Renal pelvis (tissue), 4 donors: ENCODE measurements around the gene HEXIM2. TPM values are rescaled to one million over a fixed set of nuclear protein-coding genes. Genes with fewer than 3 reads are reported as not detected.

Source experiments
- DNase-seq: peaks from one replicate; pipeline ENCODE4 v3.0.0-alpha.2; 2013
- polyA plus RNA-seq, 3 donors: library from polyadenylated mRNA; unstranded; fragments of 120-200 nt; gene quantifications; one replicate each; pipeline ENCODE4 v1.2.1, GENCODE V29; 2013; ENCODE audit not compliant: insufficient read length in 3 of 3

The HEXIM2 gene
- polyA plus RNA-seq, 3 donors: 16.6 to 18.6 (median 17.1) TPM

DNA sequence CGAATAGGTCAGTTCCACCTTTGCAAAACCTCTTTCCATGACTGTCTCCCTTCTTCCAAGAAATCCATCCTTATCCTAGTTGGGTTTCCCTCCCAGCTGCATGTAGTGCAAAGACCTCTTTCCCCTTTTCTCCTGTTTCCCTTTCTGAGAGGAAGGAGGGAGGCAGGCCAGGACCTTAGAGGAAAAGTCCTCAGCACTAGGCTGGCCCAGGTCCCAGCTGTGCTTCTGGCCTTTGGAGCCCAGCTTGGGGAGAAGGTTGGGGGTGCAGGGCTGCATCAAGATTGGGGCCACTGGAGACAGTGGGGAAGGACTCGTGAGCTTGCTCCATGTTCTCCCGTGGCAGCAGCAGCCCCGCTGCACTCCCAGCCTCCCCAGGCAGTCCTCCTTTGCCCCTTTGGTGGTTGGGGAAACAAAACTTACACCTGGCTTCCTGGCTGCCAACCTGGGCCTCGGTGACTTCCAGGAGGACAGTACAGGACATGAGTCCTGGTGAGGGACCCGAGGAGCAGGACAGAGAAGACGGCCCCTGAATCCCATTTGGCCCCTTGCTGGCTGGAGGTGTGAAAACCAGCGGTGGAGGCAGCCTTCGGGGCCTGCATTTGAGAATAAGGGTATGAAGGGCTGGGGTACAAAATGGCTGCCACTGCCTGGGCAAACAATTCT lies 481 bp downstream of the HEXIM2 start:
- DNase-seq: no peak

DNA sequence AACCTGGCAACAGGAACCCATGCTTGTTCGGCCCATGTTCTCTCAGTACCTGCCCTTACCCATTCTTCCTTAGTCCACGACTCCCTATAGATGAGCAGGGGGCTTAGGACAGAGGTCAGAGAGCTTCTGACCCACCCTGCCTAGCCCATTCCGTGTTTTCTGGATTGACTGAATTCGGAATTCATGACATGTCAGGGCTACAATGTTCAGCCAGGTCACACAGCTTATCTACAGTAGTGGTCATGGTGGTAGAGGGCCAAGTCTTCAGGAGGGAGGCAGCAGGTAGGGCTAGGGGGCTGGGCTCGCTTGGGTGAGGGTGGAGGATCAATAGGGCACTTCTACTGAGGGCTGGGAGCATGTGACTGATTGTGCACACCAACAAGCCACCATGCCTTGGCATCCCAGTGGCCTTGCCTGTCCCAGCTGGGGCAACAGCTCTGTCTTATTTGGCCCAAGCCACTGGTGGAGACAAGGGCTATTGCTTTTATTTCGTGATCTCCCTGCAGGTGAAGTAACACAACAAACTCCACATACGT lies 3.1 kb downstream of the HEXIM2 start:
- no peak for DNase-seq

DNA sequence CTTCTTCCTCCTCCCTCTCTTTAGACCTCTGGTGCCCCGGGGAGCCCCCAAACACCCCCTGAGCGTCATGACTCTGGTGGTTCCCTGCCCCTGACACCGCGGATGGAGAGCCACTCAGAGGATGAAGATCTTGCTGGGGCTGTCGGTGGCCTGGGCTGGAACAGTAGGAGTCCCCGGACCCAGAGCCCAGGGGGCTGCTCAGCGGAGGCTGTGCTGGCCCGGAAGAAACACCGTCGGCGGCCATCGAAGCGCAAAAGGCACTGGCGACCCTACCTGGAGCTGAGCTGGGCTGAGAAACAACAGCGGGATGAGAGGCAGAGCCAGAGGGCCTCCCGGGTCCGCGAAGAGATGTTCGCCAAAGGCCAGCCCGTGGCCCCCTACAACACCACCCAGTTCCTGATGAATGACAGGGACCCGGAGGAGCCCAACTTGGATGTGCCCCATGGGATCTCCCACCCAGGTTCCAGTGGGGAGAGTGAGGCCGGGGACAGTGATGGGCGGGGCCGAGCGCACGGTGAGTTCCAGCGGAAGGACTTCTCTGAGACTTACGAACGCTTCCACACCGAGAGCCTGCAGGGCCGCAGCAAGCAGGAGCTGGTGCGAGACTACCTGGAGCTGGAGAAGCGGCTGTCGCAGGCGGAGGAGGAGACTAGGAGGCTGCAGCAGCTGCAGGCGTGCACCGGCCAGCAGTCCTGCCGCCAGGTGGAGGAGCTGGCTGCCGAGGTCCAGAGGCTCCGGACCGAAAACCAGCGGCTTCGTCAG lies 7.5 kb downstream of the HEXIM2 start:
- DNase-seq: no peak

GRCh38 chr17:45170280-45170930 lies 8.7 kb downstream of the HEXIM2 start:
- DNase-seq: no peak

DNA sequence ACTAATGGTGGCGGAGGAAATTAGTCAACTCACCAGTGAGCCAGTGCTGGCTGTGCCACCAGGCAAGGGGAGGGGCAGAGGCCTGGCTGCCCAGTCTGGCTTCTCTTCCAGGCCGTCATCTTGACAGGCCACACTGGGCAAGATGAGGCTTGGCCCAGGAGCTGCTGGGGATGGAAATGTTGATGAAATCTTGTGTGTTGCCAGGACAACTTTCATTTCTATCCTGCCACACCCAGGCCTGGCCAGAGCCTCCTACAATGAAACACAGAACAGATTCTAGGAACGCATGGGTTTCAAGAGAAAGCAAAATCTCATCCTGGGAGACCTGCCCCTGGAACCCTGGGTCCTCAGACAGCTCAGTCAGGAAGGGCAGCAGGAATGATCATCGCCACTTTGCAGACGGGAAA lies 9.3 kb downstream of the HEXIM2 start:
- no peak for DNase-seq

- no peak for DNase-seq
Observed at GRCh38 chr17:45171338-45172231, 9.9 kb downstream of the HEXIM2 start.

DNA sequence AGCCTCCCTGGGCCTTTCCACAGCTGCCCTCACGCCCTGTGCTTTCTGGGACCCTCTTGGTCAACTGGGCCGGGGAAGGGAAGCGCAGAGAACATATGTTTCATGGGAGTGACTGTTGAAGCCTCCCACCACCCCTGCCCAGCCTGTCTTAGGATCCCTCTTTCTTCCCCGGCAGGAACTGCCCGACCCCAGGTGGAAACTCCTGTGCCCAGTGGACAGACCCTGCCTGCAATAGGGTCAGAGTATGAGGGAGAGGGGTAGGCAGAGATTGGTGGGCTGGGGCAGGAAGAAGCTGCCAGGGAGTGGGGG lies 10.5 kb downstream of the HEXIM2 start:
- no peak for DNase-seq

GRCh38 chr17:45172541-45173286 lies 11.0 kb downstream of the HEXIM2 start:
- DNase-seq: peak; percentile 85

DNA sequence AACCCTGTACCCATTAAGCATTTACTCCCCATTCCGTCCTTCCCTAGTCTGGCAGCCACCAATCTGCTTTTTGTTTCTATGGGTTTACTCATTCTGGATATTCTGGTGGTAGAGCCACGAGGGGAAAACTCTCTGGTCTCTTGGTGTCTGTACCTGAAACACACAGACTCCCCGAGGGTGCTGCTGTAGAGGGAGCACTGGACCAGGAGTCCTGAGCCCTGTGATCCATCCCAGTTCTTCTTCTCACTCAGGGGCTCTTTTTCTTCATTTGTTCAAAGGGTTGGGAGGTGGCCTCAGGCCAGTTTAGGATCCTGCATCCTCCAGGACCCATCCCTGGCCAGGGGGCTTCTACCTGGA lies 14.1 kb downstream of the HEXIM2 start:
- no peak for DNase-seq

- no peak for DNase-seq
Observed at GRCh38 chr17:45177563-45177962, 15.9 kb downstream of the HEXIM2 start.

- DNase-seq: no peak
Observed at GRCh38 chr17:45184144-45184543, 22.5 kb downstream of the HEXIM2 start.

GRCh38 chr17:45186801-45187354 lies 25.2 kb downstream of the HEXIM2 start:
- no peak for DNase-seq

- DNase-seq: no peak
Observed at GRCh38 chr17:45189009-45189408, 27.3 kb downstream of the HEXIM2 start.

- DNase-seq: peak; percentile 28
Observed at GRCh38 chr17:45190503-45191255, 29.0 kb downstream of the HEXIM2 start.

DNA sequence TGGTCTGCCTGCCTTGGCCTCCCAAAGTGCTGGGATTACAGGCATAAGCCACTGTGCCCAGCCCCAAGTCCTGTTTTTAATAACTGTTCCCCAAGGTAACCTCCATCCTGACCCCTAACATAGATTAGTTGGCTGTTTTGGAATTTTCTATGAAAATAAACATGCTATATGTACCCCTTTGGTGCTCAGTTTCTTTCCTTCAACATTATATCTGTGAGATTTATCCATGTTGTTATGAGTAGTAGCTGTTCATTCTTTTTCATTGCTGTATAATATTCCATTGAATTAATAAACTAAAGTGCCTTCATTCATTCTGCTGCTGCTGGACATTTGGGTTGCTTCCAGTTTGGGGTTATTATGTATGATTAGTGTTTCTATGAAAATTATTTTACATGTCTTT lies 33.7 kb downstream of the HEXIM2 start:
- DNase-seq: no peak

GRCh38 chr17:45197108-45197507 lies 35.4 kb downstream of the HEXIM2 start:
- no peak for DNase-seq

- DNase-seq: peak; percentile 82
Observed at GRCh38 chr17:45197555-45198334, 36.1 kb downstream of the HEXIM2 start.

- no peak for DNase-seq
Observed at GRCh38 chr17:45200701-45201100, 39.0 kb downstream of the HEXIM2 start.

GRCh38 chr17:45201457-45201856 lies 39.8 kb downstream of the HEXIM2 start:
- DNase-seq: no peak
